SW 1271 (cell line): ENCODE data around the gene SPON2.

Experiments used
- DNase-seq, 2 experiments: peaks; one replicate each; lab custom pipeline; 2025; lab: John Stamatoyannopoulos, UW

SPON2 gene

GRCh38 chr4:1172971-1173757 lies 781 bp upstream of the SPON2 start:
- DNase-seq = no peak

GRCh38 chr4:1171311-1172227 lies 814 bp downstream of the SPON2 start:
- no peak for DNase-seq

GRCh38 chr4:1170976-1171310 lies 1.4 kb downstream of the SPON2 start:
- no peak for DNase-seq

- no peak for DNase-seq
Measured at GRCh38 chr4:1170156-1170975, 2.0 kb downstream of the SPON2 start.

GRCh38 chr4:1169691-1170096 lies 2.7 kb downstream of the SPON2 start:
- no peak for DNase-seq

- no peak for DNase-seq
Measured at GRCh38 chr4:1169171-1169671, 3.2 kb downstream of the SPON2 start.

GRCh38 chr4:1168191-1169101 lies 3.9 kb downstream of the SPON2 start:
- DNase-seq = no peak

GRCh38 chr4:1167244-1167949 lies 5.0 kb downstream of the SPON2 start:
- peak; percentile 46 to 71 for DNase-seq

- no peak for DNase-seq
Measured at GRCh38 chr4:1166509-1167243, 5.7 kb downstream of the SPON2 start.

GRCh38 chr4:1164956-1165545 lies 7.3 kb downstream of the SPON2 start:
- no peak for DNase-seq

- no peak for DNase-seq
Measured at GRCh38 chr4:1164444-1164843, 7.9 kb downstream of the SPON2 start.

GRCh38 chr4:1164040-1164439 lies 8.3 kb downstream of the SPON2 start:
- DNase-seq = no peak

- no peak for DNase-seq
Measured at GRCh38 chr4:1160351-1160750, 12.0 kb downstream of the SPON2 start.

GRCh38 chr4:1156069-1156468 lies 16.3 kb downstream of the SPON2 start:
- DNase-seq = no peak

- no peak for DNase-seq
Measured at GRCh38 chr4:1155314-1155713, 17.1 kb downstream of the SPON2 start.

- DNase-seq = no peak
Measured at GRCh38 chr4:1154523-1155182, 17.7 kb downstream of the SPON2 start.

GRCh38 chr4:1154126-1154522 lies 18.3 kb downstream of the SPON2 start:
- no peak for DNase-seq

- DNase-seq = no peak
Measured at GRCh38 chr4:1153567-1154090, 18.8 kb downstream of the SPON2 start.

- DNase-seq = no peak
Measured at GRCh38 chr4:1152290-1152689, 20.1 kb downstream of the SPON2 start.
